HG02588 (cell line): Measurements from ENCODE around the gene DNMT1.
"Not testable (repeated sequence)": the region's sequence is repeated elsewhere in the genome, so short reads cannot be mapped to it uniquely, and the experiment has no call there.

Experiments used
- ATAC-seq: cut with Tn5 transposase; IDR thresholded peaks from one replicate; pipeline ENCODE4 v1.9.1; 2021; ENCODE audit warnings: mild to moderate bottlenecking, moderate library complexity; ENCODE audit not compliant: unreplicated experiment

Gene DNMT1

DNA sequence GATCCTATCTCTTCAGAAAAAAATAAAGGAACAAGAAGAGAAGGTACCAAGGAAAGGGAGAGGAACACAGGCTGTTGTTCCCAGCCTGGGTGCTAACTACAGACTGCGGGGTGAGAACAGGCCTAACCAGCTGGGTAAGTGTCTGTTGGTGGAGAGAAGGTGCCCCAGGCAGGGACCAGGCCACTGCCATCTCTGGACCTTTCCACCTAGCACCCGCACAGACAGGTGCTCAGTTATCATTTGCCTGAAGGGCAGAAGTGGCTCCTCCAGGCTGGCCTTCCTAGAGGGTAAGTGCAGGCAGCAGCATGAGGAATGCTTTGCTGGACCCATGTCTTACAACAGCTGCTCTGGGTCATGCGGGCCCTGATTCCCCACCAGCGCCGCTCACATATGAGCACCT, 10.1 kb downstream of the DNMT1 start:
- ATAC-seq, result no peak

DNA sequence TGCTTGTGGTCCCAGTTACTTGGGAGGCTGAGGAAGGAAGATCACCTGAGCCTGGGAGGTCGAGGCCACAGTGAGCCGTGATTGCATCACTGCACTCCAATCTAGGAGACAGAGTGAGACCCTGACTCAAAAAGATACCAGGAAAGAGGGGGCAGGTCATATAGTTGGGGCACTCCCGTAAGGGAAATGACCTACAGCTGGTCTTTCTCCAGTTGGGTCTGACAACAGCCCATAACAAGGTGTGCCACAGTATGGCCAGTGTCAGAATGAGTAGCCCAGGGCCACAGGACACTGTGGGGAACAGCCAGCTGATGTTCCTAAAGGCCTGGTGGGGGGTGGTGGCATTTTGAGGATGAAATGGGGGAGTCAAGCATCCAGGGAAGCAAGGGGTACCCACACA, 10.8 kb downstream of the DNMT1 start:
- ATAC-seq, result no peak

DNA sequence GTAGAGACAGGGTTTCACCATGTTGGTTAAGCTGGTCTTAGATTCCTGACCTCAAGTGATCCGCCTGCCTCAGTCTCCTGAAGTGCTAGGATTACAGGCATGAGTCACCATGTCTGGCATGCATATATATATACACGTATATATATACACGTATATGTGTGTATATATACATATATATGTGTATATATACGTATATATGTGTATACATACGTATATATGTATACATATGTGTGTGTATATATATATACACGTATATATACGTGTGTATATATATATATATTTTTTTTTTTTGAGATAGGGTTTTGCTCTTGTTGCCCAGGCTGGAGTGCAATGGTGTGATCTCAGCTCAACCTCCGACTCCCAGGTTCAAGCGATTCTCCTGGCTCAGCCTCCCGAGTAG, 11.9 kb downstream of the DNMT1 start:
- ATAC-seq, result no peak

DNA sequence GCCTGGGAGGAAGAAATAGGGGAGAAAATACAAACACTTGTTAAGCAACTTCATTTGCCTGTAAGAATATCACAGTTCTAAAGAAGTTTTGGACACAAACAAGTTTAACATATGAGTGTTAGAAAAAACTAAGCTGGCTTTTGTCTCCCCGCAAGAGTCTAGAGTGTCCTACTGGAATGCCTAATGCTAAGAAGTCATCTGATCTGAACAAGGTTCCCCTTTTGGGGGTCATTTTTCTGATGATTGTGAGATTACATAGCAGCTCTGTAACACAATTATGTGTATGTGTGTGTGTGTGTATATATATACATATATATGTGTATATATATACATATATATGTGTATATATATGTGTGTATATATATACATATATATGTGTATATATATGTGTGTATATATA, 12.7 kb downstream of the DNMT1 start:
- ATAC-seq, result no peak

DNA sequence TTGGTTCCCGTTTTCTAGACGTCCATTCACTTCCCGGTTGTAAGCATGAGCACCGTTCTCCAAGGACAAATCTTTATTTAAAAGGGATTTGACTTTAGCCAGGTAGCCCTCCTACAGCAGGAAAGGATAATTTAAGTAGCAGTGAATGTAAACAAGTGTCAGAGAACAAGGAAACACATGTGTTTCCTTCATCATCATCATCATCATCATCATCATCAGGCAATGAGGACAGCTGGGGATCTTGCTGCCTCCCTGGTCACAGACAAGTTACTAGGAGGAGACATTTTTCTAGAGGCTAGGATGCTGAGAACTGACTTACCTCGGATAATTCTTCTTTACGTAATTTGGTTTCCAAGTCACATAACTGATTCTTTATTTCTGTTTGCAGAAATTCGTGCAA, 14.3 kb downstream of the DNMT1 start:
- ATAC-seq, result no peak

DNA sequence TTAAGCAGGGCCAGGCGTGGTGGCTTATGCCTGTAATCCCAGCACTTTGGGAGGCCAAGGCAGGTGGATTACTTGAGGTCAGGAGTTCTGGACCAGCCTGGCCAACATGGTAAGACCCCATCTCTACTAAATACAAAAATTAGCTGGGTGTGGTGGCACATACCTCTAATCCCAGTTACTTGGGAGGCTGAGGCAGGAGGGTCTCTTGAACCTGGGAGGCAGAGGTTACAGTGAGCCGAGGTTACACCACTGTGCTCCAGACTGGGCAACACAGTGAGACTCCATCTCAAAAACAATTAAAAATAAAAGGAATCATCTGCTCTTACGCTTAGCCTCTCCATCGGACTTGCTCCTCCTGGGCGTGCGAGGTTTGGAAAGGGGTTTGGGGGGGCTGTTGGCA, 14.7 kb downstream of the DNMT1 start:
- not testable (repeated sequence) for ATAC-seq

DNA sequence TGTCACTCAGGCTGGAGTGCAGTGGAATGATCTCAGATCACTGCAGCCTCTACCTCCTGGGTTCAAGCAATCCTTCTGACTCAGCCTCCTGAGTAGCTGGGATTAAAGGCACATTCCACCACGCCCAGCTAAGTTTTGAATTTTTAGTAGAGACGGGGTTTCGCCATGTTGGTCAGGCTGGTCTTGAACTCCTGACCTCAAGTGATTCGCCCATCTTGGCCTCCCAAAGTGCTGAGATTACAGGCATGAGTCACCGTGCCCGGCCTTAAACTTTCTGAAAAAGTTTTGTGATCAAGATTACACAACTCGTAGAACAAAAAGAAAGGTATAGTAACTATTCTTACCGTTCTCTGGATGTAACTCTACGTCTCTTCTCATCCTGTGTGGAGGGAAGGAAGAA, 21.2 kb downstream of the DNMT1 start:
- ATAC-seq, result no peak

DNA sequence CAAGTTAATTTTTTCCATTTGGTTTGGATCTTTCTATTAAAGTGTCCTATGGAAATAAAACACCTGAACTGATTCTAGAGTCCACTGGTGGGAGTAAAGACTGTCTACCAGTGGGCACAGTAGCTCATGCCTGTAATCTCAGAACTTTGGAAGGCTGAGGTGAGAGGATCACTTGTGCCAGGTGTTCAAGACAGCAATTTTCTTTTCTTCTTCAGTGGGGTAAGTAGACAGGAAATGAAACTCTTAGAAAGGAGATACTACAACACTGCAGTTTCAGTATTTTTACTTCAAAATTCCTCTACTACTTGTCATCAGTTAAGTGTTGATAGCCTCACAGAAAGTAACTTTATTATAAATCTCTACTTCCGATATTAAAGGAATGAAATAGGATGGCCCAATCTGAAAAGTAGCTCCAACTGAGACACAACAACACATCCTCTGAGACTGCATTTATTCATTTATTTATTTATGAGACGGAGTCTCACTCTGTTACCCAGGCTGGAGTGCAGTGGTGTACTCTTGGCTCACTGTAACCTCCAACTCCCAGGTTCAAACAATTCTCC, 26.3 kb downstream of the DNMT1 start:
- ATAC-seq, result no peak

DNA sequence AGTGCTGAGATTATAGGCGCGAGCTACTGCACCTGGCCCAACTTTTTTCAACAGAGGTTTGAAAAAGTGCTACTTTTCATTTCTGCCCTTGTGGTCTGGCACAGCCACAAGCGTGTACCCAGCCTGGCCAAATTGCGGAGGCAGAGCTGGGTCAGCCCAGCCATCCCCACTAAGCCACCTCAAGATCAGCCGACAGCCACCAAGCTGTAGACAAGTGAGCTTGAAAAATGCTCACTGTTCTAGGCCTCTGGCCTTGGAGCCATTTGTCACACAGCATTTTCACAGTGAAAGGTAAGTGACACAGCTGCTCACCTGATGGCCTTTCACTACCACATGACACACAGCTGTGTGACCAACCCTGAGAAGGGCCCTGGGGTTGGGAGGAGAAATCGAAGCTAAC, 27.3 kb downstream of the DNMT1 start:
- ATAC-seq, result no peak

DNA sequence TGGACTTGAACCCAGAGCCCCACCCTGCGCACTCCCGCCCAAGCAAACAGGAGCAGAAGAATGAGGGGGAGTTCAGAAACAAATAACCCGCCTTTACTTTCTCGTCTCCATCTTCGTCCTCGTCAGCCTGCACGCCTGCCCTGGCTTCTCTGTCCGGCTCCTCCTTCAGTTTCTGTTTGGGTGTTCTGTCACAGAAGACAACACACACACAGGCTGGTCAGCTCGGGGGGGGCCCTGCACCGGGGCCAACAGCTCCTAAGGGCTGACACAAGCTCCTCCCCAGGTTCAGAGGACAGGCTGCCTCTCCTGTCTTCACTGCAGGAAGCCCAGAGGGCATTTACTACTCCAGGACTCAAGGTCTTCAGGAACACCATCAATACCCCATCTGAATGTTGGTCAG, 28.3 kb downstream of the DNMT1 start:
- ATAC-seq, result not testable (repeated sequence)

DNA sequence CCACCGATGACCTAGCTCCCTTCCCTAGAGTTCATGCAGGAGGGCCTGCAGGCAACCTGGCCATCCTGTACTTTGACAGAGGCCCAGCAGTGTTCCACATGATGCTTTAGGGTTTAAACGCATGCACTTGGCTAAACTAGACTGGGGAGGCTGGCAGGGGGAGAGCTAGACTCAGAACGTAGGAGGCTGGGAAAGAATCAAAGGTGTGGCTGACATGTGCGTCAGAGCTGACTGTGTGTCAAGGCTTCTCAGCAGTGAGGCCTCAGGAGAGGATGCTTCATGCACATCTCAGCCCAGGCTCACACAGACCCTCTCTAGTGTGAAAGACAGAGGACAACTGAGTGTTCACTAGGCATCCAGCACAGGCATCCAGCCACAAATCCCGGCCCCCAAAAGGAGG, 28.7 kb downstream of the DNMT1 start:
- no peak for ATAC-seq

DNA sequence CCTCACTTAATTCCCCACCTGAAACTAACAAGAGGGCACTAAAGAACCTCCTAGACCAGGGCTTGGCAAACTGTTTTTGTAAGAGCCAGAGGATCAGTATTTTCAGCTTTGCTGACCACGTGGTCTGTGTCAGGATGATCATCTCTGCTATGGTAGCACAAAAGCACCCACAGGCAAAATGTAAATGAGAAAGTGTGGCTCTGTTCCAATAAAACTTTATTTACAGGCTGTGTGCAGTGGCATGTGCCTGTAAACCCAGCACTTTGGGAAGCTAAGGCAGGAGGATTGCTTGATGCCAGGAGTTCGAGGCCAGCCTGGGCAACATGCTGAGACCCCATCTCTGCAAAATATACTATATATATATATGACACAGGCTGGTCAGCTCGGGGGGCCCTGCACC, 31.2 kb downstream of the DNMT1 start:
- no peak for ATAC-seq

DNA sequence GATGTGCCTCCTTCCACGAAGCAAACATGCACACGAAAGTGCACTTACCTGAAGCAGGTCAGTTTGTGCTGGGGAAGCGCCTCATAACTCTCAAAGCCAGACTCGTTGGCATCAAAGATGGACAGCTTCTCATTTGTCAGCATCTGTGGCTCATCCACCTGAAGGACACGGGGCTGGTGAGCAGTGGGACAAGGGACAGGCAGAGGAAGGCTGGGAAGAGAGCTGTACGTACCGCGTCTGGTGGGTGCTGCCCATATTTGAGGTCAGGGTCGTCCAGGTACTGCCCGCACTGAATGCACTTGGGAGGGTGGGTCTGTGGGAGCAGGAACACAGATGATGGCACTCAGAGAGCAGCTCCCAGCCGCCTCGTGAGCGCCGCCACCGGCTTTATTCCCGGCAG, 35.1 kb downstream of the DNMT1 start:
- no peak for ATAC-seq

DNA sequence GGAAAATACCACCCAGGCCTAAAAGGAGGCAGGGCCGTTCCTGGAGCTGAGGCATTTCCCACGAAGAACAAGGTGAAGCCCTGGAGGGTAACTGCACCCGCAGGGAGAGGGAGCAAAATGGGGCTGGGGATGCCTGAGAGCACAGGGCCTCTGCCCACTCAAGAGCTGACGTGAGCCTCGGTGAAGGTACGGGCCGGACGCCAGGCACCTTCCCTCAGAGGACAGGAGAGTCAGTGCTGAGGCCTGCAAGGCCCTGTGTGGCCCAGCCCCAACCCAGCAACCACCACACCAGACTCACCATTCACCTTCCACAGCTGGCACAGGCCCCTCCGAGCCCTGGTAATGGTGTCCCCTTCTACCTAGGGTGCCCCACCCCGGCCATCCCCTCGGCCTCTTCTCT, 36.3 kb downstream of the DNMT1 start:
- no peak for ATAC-seq

DNA sequence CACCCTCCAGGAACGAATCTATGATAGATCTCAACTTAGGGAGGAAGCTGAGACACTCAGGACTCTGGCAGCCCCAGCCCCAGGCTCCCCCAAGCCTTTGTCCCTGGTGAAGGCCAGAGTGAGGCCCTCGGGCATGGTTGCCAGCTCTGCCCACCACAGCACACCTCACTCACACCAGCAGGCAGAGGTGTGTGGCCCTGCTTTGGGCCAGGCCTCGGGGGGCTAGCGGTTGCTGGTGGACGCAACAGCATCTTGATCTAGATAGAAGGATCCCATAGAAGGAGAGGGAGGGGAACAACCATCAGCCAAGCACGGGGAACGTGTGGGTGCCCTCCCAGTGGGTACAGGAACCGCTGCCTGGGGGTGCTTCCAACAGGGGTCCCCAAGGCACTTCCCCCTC, 36.7 kb downstream of the DNMT1 start:
- no peak for ATAC-seq

DNA sequence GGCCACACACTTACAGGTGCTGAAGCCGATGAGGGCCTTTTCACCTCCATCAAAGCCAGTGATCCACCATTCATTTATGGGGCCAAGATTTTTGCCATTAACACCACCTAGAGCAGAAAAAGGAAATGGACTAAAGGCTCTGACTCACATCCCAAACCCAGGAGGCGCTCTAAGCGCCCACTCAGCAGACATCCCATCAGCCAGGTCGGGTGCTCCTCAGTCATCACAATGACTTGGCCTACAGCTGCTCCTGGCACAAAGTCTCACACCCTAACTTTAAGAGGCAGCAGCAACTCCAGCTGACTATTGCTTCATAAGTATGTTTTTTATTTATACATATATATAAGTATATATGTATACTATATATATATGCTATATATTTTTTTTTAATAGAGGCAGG, 38.9 kb downstream of the DNMT1 start:
- no peak for ATAC-seq

DNA sequence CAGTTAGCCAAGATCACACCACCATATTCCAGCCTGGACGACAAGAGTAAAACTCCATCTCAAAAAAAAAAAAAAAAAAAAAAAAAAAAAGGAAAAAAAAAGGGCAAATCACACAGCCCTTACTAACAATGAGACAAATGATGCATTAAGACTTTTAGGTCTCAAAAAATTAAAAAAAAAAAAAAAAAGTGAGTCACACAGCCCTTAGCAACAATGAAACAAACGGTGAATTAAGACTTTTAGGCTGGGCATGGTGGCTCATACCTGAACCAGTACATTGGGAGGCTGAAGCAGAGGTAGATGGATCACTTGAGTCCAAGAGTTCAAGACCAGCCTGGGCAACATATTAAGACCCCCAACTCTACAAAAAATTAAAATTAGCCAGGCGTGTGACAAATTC, 42.7 kb downstream of the DNMT1 start:
- ATAC-seq, result no peak

DNA sequence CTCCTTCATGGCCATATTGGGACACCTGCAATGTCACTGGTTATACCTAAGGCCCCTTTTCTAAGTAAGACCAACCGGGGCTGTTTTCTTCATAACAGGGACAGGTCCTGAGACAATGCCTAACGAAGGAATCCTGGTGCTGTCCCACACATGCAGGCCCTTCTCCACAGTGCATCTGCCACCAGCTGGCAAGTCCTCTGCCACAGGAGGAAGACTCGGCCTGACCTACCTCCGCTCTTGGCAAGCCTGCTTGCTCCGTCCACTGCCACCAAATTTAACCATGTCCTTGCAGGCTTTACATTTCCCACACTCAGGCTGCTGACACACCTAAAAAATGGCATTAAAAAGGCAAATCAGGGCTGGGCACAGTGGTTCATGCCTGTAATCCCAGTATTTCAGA, 43.2 kb downstream of the DNMT1 start:
- ATAC-seq, result no peak

DNA sequence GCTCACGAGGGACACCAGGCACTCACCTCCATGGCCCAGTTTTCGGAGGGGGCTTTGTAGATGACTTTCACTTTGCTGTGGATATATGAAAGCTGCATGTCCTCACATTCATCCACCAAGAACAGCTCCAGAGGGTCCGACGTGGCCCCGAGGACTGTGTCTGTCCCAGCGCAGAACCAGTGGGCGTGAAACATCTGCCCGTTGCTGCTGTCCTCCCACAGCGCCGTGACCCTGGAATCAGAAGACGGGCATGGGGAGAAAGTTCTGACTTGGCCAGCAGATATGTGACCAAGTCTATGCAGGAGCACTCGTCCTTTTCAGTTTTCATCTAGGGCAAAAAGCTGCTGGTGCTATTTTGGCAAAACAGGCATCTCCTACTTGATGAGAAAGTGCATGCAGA, 45.3 kb downstream of the DNMT1 start:
- no peak for ATAC-seq

DNA sequence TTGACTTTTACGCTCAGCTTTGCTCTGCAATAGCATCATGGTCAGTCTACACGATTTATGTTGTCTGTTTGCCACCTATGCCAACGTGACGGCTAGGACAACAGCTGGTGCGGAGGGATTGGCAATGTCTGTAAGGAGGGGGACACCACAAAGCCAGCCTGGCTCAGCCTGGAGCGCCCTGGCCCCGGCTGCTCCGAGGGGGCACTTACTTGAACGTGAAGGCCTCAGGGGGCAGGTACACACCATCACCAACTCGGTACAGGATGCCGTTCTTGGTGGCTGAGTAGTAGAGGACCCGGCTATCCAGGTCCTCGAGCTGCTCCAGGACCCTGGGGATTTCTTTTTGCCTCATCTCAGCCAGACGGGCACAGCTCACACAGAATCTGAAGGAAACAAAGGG, 48.6 kb downstream of the DNMT1 start:
- ATAC-seq, result no peak

DNA sequence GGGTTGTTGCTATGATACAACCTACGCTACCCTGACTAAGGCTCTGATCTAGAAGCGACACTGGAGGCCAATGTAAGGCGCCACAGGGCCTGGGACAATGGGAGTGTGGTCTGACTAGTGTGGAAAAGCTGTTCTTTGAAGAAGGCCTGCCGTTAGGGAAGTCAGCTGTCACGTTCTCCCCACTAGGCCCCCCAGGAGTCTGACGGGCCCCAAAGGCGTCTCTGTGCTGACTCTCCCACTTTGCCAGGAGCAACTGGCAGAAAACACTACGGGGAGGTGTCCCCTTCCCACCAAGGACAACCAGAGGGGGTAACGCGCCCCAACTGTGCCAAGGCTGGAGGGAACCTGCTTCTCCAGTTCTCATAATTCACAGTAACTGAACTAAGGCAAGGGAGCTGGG, 49.7 kb downstream of the DNMT1 start:
- ATAC-seq, result no peak

DNA sequence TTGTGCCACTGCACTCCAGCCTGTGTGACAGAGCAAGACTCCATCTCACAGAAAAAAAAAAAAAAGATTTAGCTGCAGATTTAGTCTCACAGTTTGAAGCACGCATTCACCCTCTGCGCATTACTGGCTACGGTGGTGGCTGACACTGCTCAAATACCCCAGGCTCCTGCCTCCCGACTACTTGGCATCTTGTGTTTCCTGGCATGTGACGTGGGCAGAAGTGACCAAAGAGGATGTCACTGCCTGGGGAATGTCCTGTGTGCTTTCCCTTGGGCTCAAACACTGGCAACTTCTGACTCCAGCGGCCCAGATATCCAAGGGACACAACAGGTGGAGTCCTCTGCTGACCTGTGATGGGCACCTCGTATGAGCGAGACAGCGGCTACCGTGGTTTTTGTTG, 50.4 kb downstream of the DNMT1 start:
- no peak for ATAC-seq

DNA sequence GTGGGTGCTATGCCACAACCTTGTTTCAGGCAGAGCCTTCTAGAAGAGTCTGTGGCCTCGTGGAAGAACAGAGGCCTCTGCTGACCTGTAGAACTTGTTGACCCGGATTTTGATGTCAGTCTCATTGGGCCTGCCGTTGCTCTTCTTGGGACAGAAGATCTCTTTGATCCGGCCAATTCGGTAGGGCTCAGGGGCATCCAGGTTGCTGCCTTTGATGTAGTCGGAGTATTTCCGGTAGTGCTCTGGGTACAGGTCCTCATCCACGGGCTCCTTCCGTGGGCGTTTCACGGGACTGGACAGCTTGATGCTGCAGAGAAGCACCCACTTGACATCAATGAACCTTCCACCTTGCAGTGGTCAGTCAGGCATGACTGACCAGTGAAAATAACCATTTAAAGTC, 51.1 kb downstream of the DNMT1 start:
- ATAC-seq, result no peak
